Activated CD4-positive, alpha-beta T cell treated with anti-CD3 and anti-CD28 coated beads, Interleukin-2, amount 50 U/mL, for 48 hours (primary cell): ENCODE data around the gene ENPP7.

Experiments
- DNase-seq, 2 experiments: peaks; one replicate each; pipeline ENCODE4 v3.0.0-alpha.2; 2020

Gene ENPP7

DNA sequence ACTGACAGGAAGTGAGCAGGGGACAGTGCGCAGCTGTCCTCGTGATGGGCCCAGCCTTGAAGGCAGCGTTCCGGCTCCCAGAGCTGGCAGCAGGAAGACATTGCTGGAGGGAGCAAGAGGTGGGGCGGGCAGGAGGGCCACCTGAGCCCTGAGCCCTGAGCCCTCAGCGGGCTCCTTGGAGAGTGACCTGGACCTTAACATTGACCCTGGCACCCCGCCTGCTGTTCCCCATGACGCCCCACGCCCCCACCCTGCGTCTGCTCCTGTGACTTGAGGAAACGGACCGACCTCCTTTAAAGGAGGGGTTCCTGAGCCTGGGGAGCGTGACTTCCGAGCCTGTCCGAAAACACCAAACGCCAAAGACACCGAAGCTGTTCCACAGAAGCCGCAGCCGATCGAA, 25.1 kb upstream of the ENPP7 start:
- DNase-seq = no peak

DNA sequence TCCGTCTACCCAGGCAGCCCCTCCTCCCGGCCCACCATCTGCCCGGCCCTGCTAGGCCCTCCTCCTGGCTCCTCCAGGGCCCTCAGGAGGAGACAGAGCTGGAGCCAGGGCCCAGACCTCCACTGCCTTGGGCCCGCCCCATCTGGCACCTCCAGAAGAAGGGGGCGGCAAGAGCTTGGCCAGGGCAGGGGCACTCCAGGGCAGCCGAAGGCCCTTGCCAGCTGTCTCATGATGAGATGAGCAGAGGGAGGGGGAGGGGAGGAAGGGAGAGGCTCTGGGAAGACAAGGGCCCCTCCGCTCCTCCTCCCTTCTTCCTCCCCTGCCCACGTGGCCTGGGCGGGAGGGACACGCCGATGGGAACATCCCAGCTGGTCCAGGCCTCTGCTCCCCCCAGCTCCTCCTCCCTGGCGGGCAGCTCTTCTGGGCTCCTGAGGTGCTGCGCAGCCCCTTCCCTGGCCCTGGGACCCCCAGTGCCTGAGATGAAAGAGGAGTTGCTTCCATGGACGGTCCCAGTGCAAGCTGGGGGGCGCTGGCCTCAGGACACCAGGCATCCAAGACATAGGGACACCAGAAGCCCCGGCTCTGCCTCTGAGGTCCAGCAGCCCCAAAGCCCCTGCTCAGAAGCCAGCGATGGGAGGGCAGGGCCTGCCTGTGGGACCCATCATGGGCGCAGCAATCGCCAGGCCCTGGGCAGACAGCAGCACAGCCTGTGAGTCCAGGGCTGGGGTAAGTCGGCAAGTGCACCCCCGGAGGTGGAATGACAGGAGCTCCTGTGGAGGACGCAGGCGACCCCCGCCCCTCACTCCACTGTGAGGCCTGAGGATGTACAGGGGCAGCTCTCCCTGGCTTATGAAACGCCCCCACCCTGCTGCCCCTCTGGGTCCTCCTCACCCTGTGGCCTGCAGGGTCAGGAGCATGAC, 23.6 kb upstream of the ENPP7 start:
- no peak for DNase-seq

DNA sequence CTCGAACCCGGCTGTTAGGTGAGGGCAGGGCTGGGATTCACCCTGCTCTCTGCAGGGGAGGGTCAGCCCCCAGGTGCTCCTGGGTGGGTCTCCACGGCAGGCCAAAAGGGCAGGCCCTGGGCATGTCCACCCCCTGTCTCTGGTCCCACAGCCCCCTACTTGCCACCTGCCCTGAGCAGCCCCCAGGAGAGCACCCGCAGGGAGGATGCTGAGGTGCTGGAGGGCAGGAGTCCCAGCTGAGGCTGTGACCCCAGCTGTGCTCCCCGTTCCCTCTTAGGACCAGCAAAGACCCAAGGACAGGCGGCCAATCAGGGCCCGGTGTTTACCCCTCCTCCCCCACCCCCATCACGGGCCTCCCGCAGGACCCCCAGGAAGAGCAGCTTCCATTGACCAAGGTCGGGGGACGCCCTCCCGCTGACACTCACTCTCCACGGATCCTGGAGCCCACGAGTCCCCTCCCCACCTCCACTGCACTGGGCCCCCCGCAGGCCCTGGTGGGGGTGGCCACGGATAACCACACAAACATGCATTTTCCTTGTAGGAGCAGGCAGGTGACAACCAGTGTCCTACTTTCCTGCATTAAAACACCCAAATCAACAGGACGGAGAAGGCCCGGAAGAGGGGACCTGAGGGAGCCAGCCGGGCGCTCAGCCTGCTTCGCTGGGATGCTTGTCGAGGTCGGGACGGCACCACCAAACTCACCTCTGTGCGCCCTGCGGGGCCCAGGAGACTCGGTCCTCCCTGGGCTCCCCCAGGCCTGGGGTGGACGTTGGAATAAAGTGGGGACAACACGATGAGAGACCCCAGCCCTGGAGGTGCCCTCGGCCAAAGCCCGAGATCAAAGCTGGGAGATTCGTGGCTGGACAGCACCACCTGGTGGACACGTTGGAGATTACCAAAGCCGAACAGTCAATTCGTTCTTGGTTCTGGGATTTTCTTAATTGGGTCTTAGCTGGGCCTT, 22.5 kb upstream of the ENPP7 start:
- peak; percentile 65 to 70 for DNase-seq

DNA sequence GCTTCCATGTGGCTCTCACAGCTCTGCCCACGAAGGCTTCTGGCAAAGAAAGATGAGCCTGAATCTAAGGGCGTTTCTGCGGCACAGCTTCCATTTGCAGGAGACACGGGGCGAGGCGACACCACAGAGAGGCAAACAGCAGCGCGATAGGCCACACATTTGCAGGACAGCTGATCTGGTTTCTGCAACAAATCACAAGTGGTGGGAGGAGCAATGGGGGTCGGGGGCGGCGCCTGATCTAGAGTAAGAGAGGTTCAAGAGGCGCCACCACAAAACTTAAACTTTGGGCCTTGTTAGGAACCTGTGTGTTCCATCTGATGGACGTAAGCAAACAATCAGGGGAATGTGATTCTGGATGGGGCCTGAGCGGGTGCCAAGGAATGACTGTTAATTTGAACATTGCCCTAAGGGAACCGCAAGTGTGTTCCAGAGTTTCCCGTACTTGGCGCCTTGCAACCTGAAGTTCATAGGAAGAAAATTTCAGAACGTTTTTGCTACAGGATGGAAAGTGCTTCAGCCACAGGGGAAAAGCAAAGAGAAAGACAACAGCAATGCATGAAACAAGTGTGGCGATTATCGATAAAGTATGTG, 18.9 kb upstream of the ENPP7 start:
- DNase-seq = no peak

DNA sequence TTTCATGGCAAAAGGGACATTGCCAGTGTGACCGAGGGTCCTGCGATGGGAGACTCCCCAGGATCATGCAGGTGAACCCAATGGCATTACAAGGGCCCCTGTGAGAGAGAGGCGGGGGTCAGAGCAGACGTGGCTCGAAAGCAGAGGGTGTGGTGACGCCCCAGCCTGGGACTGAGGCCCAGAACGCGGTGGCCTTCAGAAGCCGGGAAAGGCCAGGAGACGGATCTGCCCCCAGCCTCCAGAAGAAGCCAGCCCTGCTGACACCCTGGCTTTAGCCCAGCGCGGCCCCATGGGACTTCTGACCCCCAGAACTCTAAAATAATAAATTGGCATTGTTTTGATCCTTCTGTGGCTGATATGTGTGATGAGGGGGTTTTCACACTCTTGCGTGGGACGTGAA, 17.4 kb upstream of the ENPP7 start:
- no peak for DNase-seq

DNA sequence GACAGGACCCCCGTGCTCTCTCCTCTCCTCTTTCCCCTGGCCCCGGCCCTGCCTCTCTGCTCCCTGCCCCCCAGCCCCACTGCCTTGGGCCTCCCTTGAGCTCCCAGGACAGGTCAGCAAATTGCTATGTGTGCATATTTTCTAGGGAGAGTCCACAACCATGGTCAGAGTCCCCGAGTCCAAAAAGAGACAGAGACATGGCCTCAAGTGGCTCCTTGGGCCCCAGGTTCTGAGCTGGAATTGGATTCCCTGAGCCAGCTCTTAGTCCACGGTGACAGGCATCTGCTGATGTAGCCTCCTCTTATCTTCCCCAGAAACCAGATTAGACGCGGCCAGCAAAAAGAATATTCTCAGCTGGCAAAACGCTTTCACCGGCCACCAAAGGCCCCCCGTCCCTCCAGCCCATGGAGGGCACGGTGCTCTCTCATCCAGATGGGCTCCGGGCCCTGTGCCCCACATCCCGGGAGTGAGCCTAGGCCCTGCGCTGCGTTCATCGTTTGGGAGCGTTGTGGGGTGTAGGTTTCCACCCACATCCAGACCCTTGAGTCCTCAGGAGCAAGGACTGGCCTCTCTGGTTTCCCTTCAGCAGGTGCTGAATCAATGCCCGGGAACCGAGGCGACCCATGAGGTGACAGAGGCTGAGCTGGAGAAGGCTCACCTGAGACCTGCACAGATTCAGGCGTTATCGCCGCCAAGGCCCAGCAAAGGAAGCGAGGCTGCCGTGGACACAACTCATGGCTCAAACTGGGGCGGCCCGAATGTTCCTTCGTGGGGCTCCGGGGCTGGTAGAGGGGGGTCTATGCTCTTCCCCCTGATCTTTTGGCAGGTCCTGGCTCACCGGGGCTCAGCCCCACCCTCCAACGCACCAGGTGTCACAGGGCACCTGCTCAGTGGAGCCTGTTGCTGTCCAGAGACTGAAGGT, 16.3 kb upstream of the ENPP7 start:
- DNase-seq = no peak

DNA sequence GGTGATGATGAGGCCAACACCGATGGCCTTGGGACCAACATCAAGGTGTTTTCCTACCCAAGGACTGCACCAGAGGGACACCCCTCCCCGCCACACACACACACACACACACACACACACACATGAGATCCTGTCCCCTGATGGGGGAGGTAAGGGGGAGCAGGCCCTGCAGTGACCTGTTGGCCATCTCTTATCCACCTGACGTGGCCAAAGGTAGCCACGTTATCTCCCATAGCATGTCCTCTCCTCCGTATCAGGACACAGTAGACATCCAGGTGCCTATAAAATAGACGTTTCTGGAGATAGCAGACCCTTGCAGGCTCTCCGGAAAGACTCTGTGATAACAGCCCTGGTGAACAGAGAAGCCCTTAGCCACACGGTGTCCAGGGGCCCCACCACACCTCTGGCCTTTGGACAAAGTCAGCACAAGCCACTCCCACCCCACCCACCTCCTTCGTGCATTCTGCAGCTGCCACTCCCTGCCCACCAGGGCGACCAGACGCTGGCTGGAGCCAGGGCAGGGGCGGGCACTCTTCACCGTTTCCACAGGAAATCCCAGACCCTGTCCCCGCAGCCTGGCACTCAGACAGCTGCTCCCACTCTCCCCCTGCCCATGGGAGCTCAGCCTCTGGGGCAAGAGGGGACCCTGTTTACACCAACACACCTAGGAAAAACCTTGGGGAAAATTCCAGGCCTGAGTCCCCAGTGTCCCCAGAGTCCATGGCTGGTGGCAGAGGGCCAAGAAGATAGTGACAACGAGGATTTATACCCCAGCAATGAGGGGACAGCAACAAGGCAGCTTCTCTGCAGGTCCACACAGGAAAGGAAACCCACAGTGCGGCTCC, 15.4 kb upstream of the ENPP7 start:
- no peak for DNase-seq

DNA sequence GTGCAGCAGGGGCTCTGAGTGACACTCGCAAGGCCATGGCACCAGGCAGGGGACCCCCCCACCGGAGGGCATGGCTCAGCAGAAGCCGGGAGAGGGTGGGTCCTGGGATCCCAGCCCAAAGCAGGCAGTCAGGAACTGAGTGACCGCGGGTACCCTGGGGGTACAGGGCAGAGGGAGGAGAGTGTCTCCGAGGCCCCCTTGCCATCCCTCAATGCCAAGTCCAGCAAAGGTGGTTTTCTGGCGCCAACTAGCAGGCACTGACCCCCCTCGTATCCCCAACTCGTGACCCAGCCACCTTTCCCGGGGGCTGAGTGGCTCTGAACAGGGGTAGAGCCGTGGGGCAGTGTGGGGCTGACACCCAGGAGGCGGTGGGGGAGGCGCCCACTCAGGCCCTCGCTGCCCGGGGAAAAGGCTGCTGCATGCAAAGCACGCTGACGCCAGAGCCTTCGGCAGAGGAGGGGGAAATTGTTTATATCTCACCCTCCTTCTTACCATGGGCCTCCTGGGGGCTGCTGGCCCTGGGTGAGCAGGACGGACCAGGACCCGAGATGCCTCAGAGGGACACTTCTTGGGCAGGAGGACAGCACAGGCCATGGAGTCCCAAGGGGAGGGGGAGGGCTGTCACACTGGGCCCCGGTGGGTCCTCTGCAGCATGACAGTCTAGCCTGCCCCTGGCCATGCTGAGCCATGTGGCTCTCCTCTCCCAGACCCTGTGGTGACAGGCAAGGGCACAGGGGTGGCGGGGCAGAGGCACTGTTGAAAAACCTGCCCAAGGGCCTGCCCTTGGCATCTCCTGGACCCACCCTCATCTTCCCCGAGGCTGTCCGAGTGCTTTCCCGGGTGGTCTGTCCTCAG, 14.6 kb upstream of the ENPP7 start:
- DNase-seq = no peak

DNA sequence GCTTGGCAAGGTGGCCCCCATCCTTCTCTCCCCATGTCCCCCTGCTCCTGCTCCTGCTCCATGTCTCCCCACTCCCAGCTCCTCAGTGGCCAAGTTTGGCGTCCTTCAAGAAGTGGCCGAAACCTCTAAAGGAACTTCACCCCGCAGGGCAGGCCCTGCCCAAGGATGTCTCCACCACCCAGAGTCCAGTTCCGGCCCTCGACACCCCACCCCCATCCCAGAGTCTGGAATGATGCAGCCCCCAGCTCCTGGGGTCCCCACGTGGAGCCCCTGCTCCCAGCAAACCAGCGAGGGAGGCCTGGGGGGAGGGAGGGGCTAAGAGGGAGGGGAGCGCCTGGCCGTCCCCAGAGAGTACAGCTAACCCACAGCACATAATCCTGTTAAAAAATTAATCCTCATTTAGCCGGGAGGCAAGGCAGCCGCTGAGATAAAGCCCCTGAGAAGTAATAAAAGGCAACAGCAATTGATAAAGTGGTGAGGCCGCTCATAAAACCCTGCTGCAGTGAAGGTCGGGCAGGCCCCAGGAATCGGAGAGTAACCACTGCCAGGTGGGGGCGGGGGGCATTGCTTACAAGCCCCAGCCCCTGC, 9.9 kb upstream of the ENPP7 start:
- no peak for DNase-seq

DNA sequence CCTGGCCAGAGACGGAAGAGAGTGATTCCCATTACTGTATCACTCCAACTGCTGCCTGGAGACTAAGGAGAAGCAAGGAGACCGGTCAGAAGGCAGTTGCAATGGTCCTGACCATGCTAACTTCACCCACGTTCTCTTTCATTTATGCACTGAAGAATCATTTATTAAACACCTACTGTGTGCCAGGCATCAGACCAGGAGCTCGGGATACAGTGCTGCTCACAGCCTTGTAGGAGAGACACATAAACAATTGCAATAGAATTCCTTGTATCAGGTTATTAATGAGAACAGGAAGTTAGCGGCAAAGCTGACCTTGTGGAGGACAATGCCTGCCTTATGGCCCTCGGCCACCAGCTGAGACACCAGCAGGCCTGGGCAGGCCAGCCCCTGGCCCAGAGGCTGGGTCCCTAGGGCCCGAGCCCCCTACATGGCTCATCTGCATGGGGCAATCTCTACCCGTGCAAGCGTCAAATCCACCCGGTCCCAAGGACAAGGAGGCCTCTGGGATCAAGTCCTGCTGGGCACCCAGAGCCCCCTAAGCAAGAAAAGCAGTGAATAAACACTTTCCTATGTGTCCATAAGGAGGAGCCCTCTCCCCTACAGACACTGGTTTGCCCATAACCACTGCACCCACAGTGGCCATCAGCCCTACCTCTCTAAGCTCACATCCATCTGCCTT, 8.6 kb upstream of the ENPP7 start:
- no peak for DNase-seq

DNA sequence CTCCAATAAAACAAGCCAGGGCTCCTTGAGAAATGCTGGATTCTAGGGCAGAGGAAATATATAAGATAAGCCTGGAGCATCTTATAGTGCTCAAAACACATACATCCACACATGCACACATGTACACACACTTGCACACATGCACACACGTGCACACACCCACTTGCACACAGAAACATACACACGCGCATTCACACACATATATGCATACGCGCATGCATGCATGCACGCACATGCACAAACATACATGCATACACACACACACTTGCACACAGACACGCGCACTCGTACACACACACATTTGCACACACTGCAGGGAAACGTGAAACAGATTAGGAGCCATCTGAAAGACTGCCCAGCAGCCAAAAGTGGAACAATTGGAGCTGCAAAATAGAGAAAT, 8.0 kb upstream of the ENPP7 start:
- DNase-seq = no peak

DNA sequence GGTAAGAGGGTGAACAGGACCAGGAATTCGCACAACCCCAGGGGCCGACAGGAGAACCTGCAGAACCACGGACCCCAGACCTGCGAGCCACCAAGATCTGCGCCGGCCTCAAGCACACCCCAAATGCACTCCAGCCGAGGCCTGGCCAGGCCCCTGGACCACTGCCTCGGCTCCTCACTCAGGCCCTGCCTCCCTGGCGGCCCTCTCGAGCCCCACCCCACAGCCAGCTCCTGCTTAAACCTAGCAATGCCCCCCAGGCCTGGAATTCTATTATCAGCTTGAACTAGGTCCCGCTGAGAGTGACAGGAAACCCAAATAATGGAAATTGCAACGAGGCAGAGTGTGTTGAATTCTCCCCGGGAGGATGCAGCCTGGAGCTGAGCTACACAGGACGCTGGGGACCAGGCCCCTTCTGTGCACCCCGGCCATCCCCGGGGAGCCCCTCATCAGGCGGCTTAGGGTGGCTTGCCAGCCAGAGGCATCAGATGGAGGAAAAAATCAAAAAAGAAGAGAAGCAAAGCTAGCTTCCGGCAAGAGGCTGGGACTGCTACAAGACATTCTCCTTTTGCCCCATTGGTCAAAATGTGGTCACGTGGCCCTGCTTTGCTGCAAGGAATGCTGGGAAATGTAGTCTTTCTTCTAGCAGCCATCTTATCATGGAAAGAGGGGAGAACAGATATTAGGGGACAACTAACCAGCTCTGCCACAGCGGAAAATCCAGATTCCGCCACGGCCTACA, 2.4 kb upstream of the ENPP7 start:
- peak; percentile 83 to 88 for DNase-seq

DNA sequence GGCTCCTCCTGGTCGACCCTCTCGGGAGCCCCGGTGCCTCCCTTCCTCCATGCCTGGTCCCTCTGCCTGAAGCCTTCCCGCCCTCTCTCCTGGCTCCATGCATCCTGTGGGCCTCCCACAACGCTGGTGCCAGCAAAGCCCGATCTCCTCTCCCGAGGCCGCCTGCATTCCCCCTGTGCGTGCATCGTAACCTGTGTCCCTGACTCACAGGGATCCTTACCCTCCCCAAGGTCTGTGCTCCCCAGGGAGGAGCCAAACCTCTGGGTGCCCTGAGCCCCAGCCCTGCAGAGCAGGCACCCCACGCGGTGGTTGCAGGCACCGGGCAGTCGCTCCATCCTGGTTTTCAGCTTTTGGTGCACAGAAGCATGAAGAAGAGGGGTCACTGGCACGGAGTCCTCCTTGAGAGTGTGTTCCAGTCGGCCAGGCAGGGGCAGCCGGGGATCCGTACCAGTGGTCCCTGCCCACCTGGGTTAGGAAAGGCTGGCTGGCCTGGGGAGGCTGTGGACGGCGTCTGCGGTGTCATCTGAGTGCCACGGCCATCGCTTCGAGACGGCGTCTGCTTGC, 1.8 kb upstream of the ENPP7 start:
- no peak for DNase-seq

DNA sequence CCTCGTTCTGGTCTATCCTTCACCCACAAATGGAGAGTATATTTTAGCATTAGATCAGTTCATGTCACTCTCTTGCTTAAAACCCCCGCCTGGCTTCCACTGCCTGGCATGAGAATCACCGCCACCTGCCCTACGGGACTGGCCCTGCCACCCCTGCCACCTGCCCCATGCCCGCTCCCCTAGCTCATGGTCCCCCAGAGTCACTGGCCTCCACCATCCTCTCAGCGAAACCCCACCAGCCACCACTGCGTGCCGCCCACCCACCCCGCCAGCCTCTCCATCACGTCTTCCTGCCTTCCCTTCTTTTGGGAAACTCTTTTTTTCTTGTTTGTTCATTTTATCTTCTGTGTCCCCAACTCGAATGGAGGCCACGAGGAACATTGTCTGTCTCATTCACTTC, 982 bp upstream of the ENPP7 start:
- DNase-seq = no peak

DNA sequence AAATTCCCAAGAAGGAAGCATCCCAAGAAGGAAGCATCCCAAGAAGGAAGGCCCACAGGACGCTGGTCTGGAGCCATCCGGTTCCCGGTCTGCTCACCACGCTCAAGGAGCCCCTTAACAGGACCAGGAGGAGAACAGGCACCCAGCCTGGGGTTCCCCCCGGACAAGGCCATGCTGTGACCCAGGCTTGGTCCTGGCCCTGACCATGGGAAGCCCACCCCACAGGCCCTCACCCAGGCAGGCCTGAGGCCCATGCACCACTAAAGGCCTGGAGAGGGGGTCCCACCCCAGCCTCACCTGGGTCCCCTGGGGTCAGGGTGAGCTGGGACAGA, 340 bp upstream of the ENPP7 start:
- DNase-seq = no peak

DNA sequence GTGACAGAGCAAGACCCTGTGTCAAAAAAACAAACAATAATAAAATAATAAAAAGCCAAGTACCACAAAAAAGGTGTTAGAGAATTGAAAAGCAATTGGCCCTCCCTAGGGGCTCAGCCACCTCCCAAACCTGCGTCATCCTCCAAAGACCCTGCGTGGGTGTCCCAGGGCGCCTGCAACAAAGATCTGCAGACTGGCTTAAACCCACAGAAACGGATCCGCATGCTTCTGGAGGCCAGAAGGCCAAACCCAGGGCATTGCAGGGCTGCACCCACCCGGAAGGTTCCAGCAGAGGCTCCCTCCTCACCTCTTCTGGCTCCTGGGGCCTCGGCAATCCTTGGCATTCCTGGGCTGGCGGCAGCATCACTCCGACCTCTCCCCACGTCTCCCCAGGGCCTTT, 1.5 kb downstream of the ENPP7 start:
- DNase-seq = no peak

DNA sequence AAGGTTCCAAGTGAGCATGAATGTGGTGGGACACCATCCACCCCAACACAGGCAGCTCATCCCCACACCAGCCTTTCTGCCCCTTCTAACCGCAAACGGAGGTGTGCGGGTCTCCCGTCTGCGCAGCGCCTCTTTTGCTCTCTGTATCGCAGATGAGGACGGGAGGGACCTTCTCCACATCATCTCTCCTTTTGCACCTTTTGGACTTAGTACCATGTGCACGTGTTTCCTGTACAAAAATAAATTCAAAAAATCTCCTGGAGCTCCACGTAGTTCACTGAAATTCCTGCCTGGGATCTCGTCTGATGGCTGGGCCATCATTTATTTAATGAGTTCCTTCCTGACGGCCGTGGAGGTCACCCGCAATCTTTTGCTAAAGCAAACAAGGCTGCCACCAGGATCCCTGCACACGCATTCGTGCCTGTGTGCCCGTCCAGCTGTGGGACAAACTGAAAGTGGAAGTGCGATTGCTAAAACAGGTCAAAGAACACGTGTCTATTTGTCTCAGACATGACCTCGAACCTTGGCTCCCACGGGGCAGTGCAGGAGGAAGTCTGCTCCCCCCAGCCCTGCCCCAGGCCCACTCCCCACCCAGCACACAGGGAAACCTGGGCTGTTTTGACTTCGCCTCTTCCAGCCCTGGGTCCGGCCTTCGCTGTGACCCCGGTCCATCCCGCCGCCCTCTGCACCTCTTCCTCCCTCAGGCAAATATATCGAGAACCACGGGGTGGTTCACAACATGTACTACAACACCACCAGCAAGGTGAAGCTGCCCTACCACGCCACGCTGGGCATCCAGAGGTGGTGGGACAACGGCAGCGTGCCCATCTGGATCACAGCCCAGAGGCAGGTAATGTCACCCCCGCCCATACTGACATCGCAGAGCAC, 2.3 kb downstream of the ENPP7 start:
- no peak for DNase-seq
